Dermis blood vessel endothelial cell (primary cell): ENCODE results near the gene SOSTDC1. TPM values are rescaled to one million over a fixed set of nuclear protein-coding genes. Genes with fewer than 3 reads are reported as not detected.
"Not testable (repeated sequence)": the region's sequence is repeated elsewhere in the genome, so short reads cannot be mapped to it uniquely, and the experiment has no call there.

Experiments used
- DNase-seq: peaks from one replicate; pipeline ENCODE4 v3.0.0; 2010
- total RNA-seq: library from RNA; depleted of rRNA; stranded (reverse); fragments of >200 nt; gene quantifications from 2 replicates; pipeline ENCODE4 v1.2.3, GENCODE V29; 2014

The SOSTDC1 gene
- total RNA-seq, 1 donor from 2014 or later: 0.17 TPM

DNA sequence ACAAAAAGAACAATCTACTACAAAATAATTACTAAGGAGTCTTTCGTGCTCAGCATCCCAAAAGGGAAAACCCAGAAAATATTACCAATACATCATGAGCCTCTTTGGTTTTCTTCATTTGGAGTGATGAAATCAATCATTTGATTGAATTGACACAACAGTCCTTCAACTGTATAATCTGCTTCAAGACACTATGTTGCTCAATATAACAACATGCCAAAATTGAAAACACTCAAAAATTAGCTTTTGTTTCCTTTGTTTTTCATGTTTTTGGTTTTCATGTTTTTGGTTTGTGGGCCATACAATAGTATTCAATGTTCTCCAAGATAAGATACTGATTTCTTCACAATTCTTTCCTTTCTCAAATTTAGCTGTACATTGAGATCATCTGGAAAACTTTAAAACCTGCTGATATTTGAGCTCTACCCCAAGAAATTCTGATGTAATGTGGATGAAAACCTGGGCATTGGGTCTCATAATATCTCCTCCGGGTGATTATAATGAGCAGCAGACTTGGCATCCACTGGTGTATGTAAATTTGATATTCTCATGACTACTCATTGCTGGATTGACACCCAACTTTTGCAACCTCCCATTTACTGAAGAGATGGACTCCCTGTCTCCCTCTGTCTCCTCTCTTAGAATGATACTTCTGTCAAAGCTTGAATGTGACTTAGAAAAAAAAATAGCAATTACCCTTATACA lies 4.6 kb downstream of the SOSTDC1 start:
- DNase-seq: no peak

DNA sequence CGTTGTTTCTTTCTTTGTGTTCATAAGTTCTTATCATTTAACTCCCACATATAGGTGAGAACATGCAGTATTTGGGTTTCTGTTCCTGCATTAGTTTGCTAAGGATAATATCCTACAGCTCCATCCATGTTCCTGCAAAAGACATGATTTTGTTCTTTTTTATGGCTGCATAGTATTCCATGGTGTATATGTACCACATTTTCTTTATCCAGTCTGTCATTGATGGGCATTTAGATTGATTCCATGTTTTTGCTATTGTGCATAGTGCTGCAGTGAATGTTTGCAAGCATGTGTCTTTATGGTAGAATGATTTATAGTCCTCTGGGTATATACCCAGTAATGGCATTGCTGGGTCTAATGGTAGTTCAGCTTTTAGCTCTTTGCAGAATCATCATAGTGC lies 9.2 kb downstream of the SOSTDC1 start:
- not testable (repeated sequence) for DNase-seq

DNA sequence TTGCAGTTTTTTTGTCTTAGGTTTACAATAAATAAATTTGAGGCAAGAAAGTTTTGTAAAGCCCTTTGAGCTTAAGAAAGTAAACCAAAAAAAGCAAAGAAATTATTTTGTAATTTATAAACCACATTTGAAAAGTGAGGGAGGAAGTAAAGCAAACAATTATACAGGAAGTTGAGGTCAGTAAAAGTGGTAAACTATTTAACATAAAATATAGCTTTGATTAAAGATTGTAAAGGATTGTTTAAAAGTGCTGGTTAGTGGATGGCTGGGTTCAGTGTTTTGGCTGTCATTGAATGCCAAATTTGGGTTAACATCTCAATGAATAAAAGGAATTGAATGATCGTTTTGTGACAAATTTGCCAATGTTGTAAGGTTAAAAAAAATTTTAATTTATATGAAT lies 9.9 kb downstream of the SOSTDC1 start:
- DNase-seq: no peak

DNA sequence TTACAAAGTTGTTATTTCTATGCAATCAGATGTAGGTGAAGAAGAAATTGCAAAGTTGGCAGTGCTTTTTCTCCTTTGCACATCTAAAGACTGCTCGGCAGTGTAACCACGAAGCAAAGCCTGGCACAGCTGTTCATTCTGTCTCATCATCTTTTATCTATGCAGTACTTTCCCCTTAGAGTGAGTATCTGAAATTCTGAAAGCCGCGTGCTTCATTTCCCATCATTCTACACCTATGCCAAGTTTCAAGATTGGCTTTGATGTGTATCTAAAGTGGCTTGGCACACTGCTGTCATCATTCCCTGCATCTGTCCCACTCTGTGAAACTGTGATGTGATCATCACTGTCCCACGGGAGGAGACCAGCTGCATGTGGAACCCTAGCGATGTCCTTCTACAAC lies 15.2 kb downstream of the SOSTDC1 start:
- DNase-seq: no peak

DNA sequence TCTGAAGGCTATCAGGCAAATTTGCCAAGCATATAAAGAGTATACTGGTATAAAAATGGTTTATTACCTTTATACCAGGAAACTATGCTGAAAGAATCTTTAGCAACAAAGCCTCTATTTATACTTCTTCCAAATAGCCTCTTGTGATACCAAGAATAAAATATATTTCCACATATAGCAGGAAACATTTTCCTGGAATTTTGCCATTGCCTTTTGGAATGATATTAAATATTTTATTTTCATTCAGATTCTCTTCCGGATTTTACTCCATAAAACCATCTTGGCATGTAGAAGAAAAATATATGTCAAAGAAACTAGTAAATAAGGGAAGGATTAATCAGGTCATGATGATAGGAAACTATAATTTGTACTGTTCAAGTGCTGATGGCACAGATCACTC lies 17.7 kb downstream of the SOSTDC1 start:
- no peak for DNase-seq

DNA sequence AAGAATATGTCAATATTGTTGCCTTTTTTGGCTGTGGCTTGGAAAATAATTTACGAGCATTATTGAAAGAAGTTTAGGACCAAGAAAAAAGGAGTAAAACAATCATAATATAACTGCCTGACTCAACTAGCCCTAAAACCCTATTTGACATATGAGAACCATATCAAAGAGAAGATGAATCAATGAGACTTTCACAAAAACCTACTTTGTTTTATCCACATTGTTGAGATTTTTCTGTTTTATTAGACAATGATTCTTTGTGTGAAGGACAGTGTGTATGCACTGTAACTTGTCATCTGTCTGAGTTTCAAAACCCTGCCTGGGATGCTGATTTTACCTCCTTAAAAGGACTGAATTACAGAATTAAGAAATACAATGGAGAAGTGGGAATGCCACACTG lies 19.0 kb downstream of the SOSTDC1 start:
- no peak for DNase-seq

DNA sequence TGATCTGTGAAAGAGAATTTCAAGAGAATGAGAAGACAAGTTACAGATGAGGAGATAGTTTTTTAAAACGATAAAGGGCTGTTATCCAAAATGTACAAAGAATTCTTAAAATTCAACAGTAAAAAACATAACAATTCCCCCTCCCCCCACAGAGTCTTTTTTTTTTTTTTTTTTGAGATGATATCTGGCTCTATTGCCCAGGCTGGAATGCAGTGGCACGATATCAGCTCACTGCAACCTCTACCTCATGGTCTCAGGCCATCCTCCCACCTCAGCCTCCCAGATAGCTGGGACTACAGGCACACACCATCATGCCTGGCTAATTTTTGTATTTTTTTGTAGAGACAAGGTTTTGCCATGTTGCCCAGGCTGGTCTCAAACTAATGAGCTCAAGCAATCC lies 21.7 kb downstream of the SOSTDC1 start:
- not testable (repeated sequence) for DNase-seq

DNA sequence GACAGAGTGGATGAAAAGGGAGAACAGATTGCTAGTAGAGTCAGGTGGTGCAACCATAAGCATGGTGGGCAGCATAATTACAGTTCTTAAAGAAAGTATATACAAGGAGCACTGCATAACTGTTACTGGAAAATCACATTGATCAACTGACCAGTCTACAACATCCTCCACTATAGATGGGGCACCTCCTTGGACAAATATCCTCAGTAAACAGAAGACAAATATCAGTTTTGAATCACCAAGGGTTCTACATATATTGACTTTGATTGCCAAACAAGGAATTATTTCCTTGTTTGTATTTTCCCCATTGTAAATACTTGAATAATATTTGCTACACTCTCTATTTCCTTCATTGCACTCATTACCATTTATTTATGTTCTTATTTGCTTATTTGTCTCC lies 26.6 kb downstream of the SOSTDC1 start:
- DNase-seq: no peak

DNA sequence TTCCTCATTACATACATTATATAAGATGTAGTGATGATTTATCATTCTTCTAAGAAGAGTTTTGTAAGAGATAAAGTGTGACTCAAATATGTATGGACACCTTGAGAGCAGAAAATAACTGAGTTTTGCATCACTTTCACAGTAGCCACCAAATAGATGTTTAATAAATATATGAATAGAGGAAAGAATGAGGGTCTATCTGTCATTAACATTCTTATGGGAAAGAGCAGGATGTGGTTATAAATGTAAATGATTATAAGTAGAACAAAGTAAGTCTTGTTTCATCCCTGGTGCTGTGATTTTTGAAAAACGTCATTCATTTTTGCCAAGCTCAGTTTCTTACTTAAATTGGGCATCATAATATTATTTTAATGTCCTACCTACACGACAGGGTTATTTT lies 29.2 kb downstream of the SOSTDC1 start:
- DNase-seq: no peak

DNA sequence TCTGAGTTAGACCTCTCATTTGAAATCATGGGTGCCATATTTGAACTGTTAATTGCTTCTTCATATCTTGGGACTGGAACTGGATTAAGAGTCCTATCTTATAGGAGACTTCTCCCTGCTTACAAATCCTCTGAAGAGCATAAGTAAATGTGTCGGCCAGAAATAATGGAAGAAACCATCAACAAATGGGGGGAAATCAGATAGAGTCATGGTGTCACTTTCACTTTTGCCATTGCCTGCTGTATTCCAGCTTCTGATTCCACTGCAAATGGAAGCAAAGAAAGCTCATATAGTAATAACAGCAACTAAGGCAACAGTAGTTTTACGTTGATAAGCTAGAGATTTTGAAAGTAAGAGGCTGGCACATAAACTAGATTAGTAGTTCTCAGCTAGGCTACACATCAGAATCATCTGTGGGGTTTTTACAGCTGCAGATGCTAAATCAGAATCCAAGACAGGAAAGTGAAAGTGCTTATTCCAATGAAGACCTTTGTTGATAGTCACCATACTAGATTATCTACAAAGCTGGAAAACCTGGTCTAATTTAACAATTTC lies 31.9 kb downstream of the SOSTDC1 start:
- no peak for DNase-seq

DNA sequence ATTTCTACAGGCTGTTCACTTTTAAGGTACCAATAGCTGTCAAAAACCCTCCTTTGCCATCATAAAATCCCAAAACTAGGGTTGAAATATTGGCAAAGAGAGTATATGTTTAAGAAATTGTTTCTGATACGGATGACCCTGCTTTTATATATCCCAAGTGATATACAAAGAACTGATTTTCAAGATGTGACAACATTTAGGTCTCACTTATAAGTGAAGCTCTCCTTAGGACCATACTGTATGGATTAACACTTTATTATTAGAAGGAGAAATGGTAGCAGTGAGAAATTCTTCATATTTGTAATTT lies 33.2 kb downstream of the SOSTDC1 start:
- no peak for DNase-seq

DNA sequence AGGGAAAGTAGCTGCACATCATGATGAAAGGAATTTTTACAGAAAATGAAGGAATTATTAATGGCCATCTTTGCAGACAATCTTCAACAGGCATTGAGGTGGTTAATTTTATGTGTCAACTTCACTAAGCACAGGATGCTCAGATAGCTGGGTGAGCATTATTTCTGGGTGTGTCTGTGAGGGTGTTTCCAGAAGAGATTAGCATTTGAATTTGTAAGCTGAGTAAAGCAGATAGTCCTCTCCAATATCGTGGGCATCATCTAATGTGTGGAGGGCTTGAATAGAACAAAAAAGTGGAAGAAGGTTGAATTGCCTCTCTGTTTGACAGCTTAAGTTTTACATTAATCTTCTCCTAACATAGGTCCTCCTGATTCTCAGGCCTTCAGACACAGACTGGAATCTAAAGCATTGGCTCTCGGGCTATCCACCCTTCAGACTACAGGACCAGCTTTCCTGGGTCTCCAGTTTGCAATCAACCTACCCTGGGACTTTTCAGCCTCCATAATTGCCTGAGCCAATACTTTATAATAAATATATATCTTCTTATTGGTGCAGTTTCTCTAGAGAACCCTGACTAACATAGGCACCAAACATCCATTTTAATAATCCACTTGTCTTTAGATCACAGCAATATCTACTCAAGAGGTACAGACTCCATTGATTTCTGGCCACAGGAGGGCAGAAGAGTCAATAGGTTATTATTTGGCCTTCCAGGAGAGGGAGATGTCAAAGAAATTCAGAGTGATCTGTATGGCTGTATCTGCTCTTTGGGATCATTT lies 33.7 kb downstream of the SOSTDC1 start:
- peak; percentile 56 for DNase-seq

DNA sequence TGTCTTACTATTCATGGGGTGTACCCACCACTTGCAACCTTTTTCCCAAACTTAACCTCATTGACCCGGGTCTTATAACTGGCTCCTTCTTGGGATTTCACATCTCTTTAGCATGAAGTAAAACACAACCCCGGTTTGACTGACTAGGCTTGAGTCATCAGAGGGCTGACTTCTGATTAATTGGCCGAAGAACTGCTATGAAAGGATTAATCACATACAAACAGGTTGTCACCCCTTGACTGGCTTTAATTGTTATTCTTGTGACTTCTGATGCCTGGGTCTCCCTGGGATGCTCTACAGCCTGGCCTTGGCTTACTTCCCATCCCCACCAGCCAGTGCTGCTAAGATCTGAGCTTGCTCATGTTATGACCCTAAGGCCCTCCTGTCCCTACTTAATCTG lies 35.4 kb downstream of the SOSTDC1 start:
- no peak for DNase-seq

DNA sequence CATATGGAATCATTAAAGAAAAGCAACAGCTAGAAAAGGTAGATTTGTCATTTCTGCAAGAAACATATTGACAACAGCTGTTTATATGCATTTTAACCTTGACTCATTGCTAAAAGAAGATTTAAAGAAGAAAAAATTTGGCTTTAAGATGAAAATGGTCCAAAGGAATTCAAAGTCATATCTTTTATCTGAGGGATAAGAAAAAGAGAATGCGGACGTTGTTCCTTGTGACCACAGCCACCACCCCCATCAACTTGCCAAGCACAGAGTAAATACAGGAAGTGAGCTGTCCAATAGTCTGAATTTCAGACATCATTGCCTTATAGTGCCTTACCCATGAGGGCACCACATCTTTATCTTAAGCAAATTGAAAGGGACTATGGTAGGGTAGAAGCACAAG lies 36.9 kb downstream of the SOSTDC1 start:
- DNase-seq: no peak

DNA sequence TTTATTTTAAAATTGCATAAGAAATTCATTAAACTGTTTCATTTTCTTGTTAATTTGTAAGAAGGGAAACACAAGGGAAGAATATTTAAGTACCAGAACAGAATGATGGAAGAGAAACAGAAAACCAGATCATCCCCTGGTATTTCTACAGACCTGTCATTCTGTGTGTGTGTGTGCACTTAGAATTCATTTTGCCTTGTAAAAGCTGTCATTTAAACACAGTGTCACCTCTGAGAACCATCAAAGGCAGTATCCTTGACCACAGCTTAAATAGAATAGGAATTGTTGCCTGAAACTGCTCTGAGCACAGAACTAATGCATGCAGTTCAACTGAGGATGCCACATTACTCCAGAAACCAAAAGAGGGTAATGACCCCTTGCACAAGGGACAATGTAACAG lies 37.4 kb downstream of the SOSTDC1 start:
- no peak for DNase-seq

DNA sequence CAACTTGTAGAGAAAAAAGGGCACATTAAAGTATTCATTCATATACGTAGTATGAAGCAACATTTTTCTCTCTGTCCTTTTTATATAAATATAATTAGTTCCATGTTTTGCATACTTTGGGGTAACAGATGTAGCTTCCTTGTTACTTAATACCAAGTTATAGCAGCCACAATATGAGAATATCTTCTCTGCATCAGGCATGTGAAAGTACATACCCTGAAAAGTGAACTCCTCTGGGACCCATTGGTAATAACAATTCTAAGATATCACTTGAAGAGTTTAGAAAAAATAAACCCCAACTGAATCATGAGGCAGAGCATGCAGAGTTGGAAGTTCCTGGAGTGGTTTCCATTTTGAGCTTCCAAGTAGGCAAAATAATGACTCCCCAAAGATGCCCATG lies 41.8 kb downstream of the SOSTDC1 start:
- DNase-seq: no peak

DNA sequence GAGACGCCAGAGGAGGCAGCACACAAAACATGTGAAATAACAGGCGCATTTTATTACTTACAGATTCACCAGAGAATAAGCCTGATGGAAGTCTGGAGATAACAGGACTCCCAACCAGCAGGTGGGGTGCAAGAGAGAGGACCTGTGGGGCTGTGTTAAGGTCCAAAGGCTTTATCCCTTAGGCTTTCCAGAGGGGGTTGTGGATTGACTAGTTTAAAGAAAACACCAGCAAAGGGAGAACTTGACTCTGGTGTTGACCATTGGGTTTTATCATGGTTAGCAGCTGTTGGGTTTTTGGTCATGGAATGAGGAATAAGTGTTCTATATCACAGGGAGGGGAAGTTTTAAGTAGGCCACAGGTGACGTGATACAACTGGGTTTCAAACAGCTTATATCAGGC lies 42.6 kb downstream of the SOSTDC1 start:
- no peak for DNase-seq

DNA sequence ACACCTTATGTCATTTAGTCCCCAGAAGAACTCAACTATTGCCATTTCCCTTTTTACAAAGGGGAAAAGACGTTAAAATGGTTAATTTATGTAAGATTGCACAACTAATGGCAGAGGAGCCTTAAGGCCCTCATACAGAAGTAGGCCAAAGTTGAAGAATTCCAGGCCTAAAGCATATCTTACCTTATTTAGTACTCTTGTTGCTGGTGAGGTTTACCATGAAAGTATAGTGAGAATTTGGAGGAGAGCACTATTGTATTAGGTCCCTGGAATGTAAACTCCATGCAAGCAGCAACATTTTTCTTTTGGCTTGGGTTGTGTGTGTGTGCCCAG lies 43.5 kb downstream of the SOSTDC1 start:
- DNase-seq: no peak

DNA sequence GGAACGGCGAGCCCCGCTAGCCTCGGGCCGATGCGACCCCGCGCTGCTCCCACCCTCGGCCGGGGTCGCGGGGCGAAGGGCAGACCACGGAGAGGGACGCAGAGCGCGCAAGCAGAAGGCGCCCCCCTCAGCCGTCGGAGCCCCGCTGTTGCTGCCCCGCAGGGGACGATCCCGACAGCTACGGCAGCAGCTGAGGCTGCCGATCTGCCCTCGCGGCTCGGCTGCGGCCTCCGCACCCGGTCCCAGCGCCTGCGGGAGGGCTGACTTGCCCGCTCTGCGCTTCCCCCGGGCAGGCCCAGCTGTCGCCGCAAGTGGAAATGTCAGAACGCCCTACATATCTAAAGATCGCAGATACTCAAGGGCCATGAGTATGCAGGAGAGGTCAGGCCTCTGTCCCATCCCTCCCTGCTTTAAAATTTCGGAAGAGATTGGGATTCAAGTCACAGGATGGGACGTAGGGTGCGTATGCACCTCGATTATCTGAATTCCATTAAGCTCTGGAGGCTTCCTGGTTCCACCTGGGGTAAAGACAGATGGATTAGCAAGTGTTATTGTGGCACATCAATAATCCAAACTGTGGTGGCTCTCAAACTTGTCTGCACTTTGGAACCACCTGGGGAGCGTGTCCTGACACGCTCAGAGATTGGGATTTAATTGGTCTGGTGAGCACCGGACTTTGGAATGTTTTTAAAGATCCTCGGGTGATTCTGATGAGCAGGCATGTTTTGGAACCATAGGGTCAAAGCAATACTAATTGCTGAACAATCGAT lies 44.0 kb downstream of the SOSTDC1 start, which contains the start of gene CRPPA:
Gene CRPPA (minus strand): TSS at position 206 of the 770 bp plus-strand sequence. CDS start 216 bp downstream, outside the sequence.
- DNase-seq: peak; percentile 65

DNA sequence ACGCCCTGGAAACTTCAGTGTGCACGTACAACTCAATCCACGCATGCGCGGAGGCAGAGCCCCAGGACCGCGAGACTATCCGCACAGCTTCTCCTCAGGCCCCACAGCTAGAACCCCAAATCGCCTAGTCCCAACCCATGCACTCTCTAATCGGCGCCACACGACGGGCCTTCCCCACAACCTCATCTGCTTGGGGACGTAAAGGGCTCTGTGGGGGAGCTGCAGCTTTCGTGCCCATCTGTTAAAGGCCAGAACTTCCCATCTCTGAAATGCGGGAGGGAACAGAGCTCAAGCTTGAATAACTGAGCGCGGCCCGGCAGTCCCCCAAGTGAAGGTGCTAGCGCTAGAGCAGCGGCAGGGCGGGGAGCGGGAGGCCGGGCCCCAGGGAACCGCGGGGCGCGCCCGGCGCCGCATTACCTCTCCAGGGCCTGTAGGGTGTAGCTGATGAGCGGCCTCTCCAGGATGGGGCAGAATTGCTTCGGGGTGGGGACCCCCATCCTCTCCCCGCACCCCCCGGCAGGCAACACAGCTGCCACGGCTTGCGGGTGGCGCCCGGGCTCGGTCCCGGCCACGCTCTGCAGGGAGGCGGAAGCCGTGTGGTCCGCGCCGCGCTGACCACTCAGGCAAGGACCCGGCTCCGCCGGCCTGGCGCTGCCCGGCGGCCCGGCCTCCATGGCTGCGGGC lies 44.7 kb downstream of the SOSTDC1 start:
- peak; percentile 94 for DNase-seq

DNA sequence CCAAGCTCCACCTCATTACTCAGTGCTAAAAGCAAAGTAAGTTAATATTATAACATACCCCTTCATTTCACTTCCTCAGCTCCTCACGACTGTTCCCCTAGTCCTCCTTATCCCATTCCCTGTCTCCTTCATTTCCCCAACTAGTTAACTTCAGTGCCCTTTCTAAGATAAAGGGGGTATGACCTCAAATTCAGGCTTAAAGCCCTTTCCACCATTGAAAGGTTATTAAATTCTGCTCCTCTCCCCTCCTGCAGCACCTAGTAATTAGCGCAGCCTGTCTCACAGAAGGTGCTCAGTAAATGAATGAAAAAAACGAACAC lies 45.2 kb downstream of the SOSTDC1 start:
- no peak for DNase-seq

DNA sequence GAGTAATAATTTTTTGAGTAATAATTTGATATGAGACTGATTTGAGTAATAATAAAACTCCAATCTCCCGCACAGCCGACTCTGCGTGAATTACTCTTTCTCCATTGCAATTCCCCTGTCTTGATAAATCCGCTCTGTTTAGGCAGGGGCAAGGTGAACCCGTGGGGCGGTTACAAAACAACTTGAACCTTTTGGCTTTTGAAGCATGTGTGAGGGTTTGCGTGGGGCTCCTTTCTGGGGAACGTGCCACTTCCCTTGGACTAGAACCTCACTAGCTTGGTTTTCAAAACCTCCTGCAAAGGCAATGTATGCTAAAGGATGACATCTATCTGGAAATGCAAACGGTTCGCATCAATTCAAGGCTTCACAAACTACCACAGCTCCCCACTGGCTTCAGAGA lies 45.7 kb downstream of the SOSTDC1 start:
- DNase-seq: no peak

DNA sequence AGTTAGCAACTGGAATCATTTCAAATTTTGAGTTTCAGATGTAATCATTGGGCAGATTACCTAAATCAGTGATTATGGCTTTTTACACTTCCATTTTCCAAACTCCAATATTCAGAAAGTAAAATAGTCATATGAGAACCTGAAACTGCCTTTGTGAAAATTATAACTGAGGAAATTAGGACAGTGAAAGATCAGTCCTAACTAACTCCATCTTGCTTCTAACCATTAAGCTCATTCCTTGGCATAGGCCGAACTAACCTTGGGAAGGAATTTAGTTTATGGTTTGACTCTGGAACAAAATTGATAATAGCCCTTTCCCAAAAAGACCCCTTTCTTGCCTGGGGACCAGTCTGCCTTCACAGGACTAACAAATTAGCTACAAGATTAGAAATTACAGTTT lies 46.4 kb downstream of the SOSTDC1 start:
- DNase-seq: no peak
